Renal cortex interstitium (tissue), 11 donors: ENCODE data around the gene CD300H. TPM values are rescaled to one million over a fixed set of nuclear protein-coding genes. Genes with fewer than 3 reads are reported as not detected.

Experiments
- DNase-seq, 11 donors: peaks; one replicate each; pipeline ENCODE4 v3.0.0-alpha.2; 2013; ENCODE audit warnings: low read depth in 9 of 11, low spot score in 4 of 11; ENCODE audit errors: extremely low read depth in 1 of 11
- polyA plus RNA-seq, 3 donors: library from polyadenylated mRNA; unstranded; fragments of 120-200 nt; gene quantifications; one replicate each; pipeline ENCODE4 v1.2.1, GENCODE V29; 2013; ENCODE audit not compliant: insufficient read length in 3 of 3

CD300H gene
- polyA plus RNA-seq, 3 donors = 0.42 TPM; not detected in 2

DNA sequence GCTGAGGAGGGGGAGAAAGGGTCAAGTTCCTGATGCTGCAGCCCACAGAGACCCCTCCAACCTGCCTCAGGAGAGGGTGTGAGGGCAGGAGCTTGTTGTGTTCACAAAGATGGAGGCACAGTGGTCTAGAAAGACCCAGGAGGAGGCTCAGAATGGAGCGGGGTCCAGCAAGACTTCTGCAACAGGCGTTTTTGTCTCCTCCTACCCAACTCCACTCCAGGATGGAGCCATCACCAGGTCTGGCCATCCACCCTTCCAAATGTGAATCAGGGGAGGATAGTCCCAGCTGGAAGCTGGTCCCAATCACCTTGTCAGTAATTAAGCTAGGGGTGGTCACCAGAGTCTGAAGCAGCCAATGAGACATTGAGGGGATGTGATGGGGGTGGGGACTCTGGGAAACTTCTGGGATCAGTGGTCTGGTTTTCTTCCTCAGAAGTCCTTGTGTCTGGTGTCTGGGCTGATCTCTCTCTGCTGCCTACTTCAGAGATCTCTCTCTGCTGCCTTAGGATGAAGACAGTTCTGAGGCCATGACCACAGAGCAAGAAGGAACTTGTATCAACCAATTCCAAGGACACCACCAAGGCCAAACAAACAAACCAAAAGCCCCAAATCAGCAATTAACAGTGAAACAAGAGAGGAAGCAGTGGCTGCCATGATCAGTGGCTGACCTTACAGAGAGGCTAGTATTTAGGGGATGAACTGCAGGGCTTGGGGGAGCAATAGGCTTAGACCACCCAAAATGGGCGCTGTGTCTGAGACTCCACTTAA lies 50.6 kb downstream of the CD300H start:
- no peak for DNase-seq

DNA sequence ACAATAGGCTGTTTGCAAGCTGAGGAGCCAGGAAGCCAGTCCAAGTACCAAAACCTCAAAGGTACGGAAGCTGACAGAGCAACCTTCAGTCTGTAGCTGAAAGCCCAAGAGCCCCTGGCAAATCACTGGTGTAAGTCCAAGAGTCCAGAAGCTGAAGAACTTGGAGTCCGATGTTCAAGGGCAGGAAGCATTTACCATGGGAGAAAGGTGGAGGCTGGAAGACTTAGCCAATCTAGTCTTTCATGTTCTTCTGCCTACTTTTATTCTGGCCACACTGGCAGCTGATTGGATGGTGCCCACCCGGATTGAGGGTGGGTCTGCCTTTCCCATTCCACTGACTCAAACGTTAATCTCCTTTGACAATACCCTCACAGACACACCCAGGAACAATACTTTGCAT lies 51.4 kb downstream of the CD300H start:
- no peak for DNase-seq

DNA sequence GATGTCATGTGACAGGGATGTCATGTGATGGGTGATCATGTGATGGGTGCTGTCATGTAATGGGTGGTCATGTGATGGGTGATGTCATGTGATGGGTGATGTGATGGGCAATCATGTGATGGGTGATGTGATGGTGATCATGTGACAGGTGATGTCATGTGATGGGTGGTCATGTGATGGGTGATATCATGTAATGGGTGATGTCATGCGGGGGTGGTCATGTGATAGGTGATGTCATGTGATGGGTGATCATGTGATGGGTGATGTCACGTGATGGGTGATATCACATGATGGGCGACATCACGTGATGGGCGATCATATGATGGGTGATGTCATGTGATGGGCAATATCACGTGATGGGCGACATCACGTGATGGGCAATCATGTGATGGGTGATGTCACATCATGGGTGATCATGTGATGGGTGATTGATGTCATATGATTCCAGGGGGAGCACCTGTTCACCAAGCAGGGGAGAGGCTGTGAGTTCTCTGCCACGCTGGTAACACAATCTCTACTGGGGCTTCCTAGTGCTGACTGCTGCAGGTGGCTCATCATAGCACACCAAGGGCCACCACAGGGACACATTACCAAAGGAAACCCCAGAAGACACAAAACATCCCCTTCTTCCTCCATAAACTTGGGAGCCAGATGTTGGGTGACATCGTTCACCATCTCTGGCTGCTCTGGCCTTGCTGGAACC lies 52.5 kb downstream of the CD300H start:
- no peak for DNase-seq

DNA sequence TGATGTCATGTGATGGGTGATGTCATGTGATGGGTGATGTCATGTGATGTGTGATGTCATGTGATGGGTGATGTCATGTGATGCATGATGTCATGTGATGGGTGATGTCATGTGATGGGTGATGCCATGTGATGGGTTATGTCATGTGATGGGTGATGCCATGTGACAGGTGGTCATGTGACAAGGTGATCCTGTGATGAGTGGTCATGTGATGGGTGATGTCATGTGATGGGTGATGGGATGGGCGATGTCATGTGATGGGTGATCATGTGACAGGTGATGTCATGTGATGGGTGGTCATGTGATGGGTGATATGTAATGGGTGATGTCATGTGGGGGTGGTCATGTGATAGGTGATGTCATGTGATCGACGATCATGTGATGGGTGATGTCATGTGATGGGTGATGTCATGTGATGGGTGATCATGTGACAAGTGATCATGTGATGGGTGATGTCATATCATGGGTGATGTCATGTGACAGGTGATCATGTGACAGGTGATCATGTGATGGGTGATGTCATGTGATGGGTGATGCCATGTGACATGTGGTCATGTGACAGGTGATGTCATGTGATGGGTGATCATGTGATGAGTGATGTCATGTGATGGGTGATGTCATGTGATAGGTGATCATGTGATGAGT lies 53.2 kb downstream of the CD300H start:
- peak in 3 of 11 donors; percentile 4 to 26 (median 17) for DNase-seq

DNA sequence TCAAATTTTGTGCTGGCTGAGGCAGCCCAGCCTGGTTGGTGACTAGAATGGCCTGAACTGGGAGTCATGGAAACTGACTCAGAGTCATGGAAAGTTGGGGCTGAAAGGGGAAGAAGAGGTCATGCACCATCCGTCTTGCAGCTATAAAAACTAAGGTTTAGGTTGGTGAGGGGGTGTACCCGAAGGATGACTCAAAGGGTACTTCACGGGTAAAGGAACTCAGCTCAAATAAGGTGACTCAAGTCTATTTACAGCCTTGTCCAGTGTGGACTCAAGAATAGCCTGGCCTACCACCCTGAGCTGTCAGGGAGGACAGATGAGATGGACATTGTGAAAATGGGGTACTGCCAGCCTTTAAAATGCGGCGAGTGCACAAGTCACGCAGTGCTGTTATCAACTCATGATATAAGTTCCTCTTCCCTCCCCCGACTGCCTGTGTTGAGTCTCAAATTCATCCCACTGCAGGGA lies 54.7 kb downstream of the CD300H start:
- no peak for DNase-seq

DNA sequence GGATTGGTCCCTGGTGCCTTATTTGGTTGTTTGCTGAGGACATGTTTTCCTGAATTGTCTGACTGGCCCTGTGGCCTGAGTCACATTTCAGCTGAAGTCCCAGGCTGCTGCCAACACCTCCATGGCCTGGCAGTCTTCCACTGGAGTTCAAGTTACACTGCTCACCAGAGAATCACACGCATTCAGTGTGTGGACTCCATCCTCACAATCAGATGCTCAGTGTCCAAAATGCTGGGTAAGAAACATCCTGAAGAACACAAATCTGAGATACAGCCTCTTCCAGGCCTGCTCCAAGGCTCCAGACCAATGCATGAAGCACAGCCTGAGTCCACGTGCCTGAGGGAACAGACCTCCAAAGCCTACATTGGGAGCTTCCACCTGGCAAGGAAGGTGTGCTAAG lies 55.3 kb downstream of the CD300H start:
- DNase-seq = no peak

Other genes starting within 250 kb of the CD300H start
- gene KIF19, start 241.3 kb downstream of the CD300H start, polyA plus RNA-seq = under 1 TPM; 0.30 to 0.79 (median 0.66) TPM
- gene BTBD17, start 205.6 kb downstream of the CD300H start, polyA plus RNA-seq = under 1 TPM; 0.11 to 0.26 (median 0.11) TPM
- gene GPR142, start 200.0 kb downstream of the CD300H start, polyA plus RNA-seq = under 1 TPM in 1 of 3 donors, not detected in 2; 0.11 TPM
- 100 to 1,000 TPM in 2 of 3 donors, 10 to 100 TPM in 1; 86.9 to 134 (median 115) TPM for gene GPRC5C, start 135.4 kb downstream of the CD300H start, polyA plus RNA-seq
- gene CD300A, start 100.9 kb downstream of the CD300H start, polyA plus RNA-seq = 1 to 10 TPM in 2 of 3 donors, under 1 TPM in 1; 1.00 to 2.8 (median 1.8) TPM
- under 1 TPM; 0.17 to 0.44 (median 0.20) TPM for gene CD300LB, start 36.0 kb downstream of the CD300H start, polyA plus RNA-seq
- under 1 TPM; 0.34 to 0.59 (median 0.54) TPM for gene CD300C, start 21.4 kb downstream of the CD300H start, polyA plus RNA-seq
- gene CD300LD, start 24.8 kb upstream of the CD300H start, polyA plus RNA-seq = not detected
- gene CD300E, start 56.2 kb upstream of the CD300H start, polyA plus RNA-seq = under 1 TPM; 0.16 to 0.42 (median 0.33) TPM
- under 1 TPM; 0.28 to 0.83 (median 0.47) TPM for gene CD300LF, start 145.4 kb upstream of the CD300H start, polyA plus RNA-seq
- gene RAB37, start 169.7 kb upstream of the CD300H start, polyA plus RNA-seq = 1 to 10 TPM; 5.3 to 6.7 (median 6.2) TPM
- gene NHERF1, start 181.1 kb upstream of the CD300H start, polyA plus RNA-seq = 100 to 1,000 TPM; 158 to 197 (median 171) TPM
- gene NAT9, start 208.8 kb upstream of the CD300H start, polyA plus RNA-seq = 10 to 100 TPM; 40.8 to 54.9 (median 46.7) TPM